ENCODE results near the gene FAM114A1. TPM values are rescaled to one million over a fixed set of nuclear protein-coding genes. Genes with fewer than 3 reads are reported as not detected.

FAM114A1 gene
- polyA plus RNA-seq, 3 donors, result 3.2 to 12.0 (median 4.1) TPM

GRCh38 chr4:38952017-38952416, 84.4 kb downstream of the FAM114A1 start:
- no peak for DNase-seq
- intact Hi-C loops (cut with micrococcal nuclease), result no loop called here
- Mint-ChIP-seq H3K27ac (no peak overlapping the region), H3K9me3 (peaks cover 5 to 12% (median 7%) of the 10 kb centered on the region in 7 donors), H3K4me1 (no peaks in the 10 kb centered on the region), H3K4me3 (no peak overlapping the region), H3K27me3 (ENCODE audit: low read depth in 3 of 3) (peaks cover 0 to 3% (median 0%) of the 10 kb centered on the region in 3 donors), H3K36me3 (no peaks in the 10 kb centered on the region)
- H3K4me3 ChIP-seq (replicated peaks in 1 of 3; ENCODE audit: low read depth in 2 of 3, low read length in 3 of 3), result no peak overlapping the region
- no peaks in the 10 kb centered on the region for H3K79me2 ChIP-seq (ENCODE audit: insufficient read depth, low read length)
- no peak overlapping the region for H3K27ac ChIP-seq (ENCODE audit: low read depth in 1 of 2, low read length in 2 of 2)
- no peak overlapping the region for H2AFZ ChIP-seq (ENCODE audit: insufficient read depth, low read depth, low read length, poor library complexity, severe bottlenecking)
- H3K27me3 ChIP-seq (ENCODE audit: control insufficient read depth in 2 of 2, insufficient read depth in 2 of 2, low read length in 2 of 2), result no peaks in the 10 kb centered on the region
- no peak overlapping the region for H3K9ac ChIP-seq (ENCODE audit: insufficient read depth, low read length, poor library complexity, severe bottlenecking)
- H4K20me1 ChIP-seq (ENCODE audit: insufficient read depth, low read length), result no peaks in the 10 kb centered on the region
- H3K9me3 ChIP-seq (replicated peaks in 1 of 2; ENCODE audit: control insufficient read depth in 1 of 2, insufficient read depth in 1 of 2, low read length in 2 of 2), result no peaks in the 10 kb centered on the region
- TF ChIP-seq CTCF (IDR thresholded peaks at IDR 0.05), result no peak
- H3K4me1 ChIP-seq (ENCODE audit: control insufficient read depth in 1 of 2, insufficient read depth in 2 of 2, low read length in 2 of 2), result no peaks in the 10 kb centered on the region
- no peak overlapping the region for H3K4me2 ChIP-seq (replicated peaks; ENCODE audit: extremely low read depth, low read length, poor library complexity, severe bottlenecking)
- WGBS (ENCODE audit: insufficient coverage), result no CpG with 5 or more reads among the region's 1 CpG
- H3K36me3 ChIP-seq (replicated peaks in 1 of 2; ENCODE audit: control insufficient read depth in 1 of 2, insufficient read depth in 2 of 2, low read length in 2 of 2), result no peaks in the 10 kb centered on the region

- Histone ChIP-seq H3K27ac (ENCODE audit: low read depth in 1 of 2, low read length in 2 of 2) (no peak overlapping the region), H3K9me3 (replicated peaks in 1 of 2; ENCODE audit: control insufficient read depth in 1 of 2, insufficient read depth in 1 of 2, low read length in 2 of 2) (no peaks in the 10 kb centered on the region), H3K4me3 (replicated peaks in 1 of 3; ENCODE audit: low read depth in 2 of 3, low read length in 3 of 3) (no peak overlapping the region), H4K20me1 (ENCODE audit: insufficient read depth, low read length) (no peaks in the 10 kb centered on the region), H3K27me3 (ENCODE audit: control insufficient read depth in 2 of 2, insufficient read depth in 2 of 2, low read length in 2 of 2) (no peaks in the 10 kb centered on the region), H3K4me2 (replicated peaks; ENCODE audit: extremely low read depth, low read length, poor library complexity, severe bottlenecking) (no peak overlapping the region), H2AFZ (ENCODE audit: insufficient read depth, low read depth, low read length, poor library complexity, severe bottlenecking) (no peak overlapping the region), H3K4me1 (ENCODE audit: control insufficient read depth in 1 of 2, insufficient read depth in 2 of 2, low read length in 2 of 2) (no peaks in the 10 kb centered on the region), H3K9ac (ENCODE audit: insufficient read depth, low read length, poor library complexity, severe bottlenecking) (no peak overlapping the region), H3K36me3 (replicated peaks in 1 of 2; ENCODE audit: control insufficient read depth in 1 of 2, insufficient read depth in 2 of 2, low read length in 2 of 2) (no peaks in the 10 kb centered on the region), H3K79me2 (ENCODE audit: insufficient read depth, low read length) (no peaks in the 10 kb centered on the region)
- H3K27ac Mint-ChIP-seq, result no peak overlapping the region
- no peak for TF ChIP-seq CTCF (IDR thresholded peaks at IDR 0.05)
- no peak for DNase-seq
- H3K36me3 Mint-ChIP-seq, result no peaks in the 10 kb centered on the region
- peaks cover 5 to 14% (median 7%) of the 10 kb centered on the region in 7 donors for H3K9me3 Mint-ChIP-seq
- peaks cover 0 to 1% (median 0%) of the 10 kb centered on the region in 3 donors for H3K27me3 Mint-ChIP-seq (ENCODE audit: low read depth in 3 of 3)
- intact Hi-C loops (cut with micrococcal nuclease), result no loop called here
- no peak overlapping the region for H3K4me3 Mint-ChIP-seq
- no peaks in the 10 kb centered on the region for H3K4me1 Mint-ChIP-seq
These were observed 87.1 kb downstream of the FAM114A1 start for GRCh38 chr4:38954727-38955126.
